IMR-90 (cell line): ENCODE data around the gene UBLCP1. TPM values are rescaled to one million over a fixed set of nuclear protein-coding genes. Genes with fewer than 3 reads are reported as not detected.

Experiments used
- ATAC-seq: fragments of 200-7000 bp; cut with Tn5 transposase; 2 replicates; pipeline ENCODE4 v1.9.1; 2020; ENCODE audit warnings: low read depth, mild to moderate bottlenecking, moderate library complexity
- BruUV-seq: library from RNA; stranded (reverse); fragments of 400-500 nt; replicated peaks from 2 replicates; lab custom pipeline; 2021; lab: Mats Ljungman, UMichigan
- CTCF ChIA-PET: fragments of 300-600 bp; formaldehyde crosslinking; extraction: SDS; loops from one replicate; lab custom pipeline; 2021; ENCODE audit warnings: antibody characterized with exemption; lab: Yijun Ruan, JAX
- POLR2A ChIA-PET: fragments of 300-600 bp; sonication (Branson Sonifier 250); formaldehyde crosslinking; loops from one replicate; lab custom pipeline; 2022; ENCODE audit warnings: antibody characterized with exemption; ENCODE audit not compliant: unreplicated experiment; lab: Charles Lee
- DNase-seq: peaks from one replicate; pipeline ENCODE4 v3.0.0; 2013
- H2AFZ ChIP-seq: replicated peaks from 2 replicates; pipeline ENCODE3; 2013; ENCODE audit warnings: low read length, mild to moderate bottlenecking; ENCODE audit not compliant: poor library complexity
- H2AK5ac ChIP-seq: 2 replicates; pipeline ENCODE4 v1.6.1; 2013; ENCODE audit warnings: low read depth, low read length, inconsistent platforms
- H2AK9ac ChIP-seq: replicated peaks from 2 replicates; pipeline ENCODE3; 2013; ENCODE audit warnings: mild to moderate bottlenecking, low read depth, low read length, moderate library complexity; ENCODE audit not compliant: poor library complexity
- H2BK120ac ChIP-seq: 2 replicates; pipeline ENCODE4 v1.6.1; 2013; ENCODE audit warnings: low read depth, low read length, inconsistent platforms
- H2BK15ac ChIP-seq: 3 replicates; pipeline ENCODE4 v1.6.1; 2013; ENCODE audit warnings: low read depth, low read length, inconsistent platforms
- H2BK20ac ChIP-seq: 2 replicates; pipeline ENCODE4 v1.6.1; 2013; ENCODE audit warnings: low read depth, mild to moderate bottlenecking, inconsistent platforms, low read length, moderate library complexity
- H2BK5ac ChIP-seq: 2 replicates; pipeline ENCODE4 v1.6.1; 2013; ENCODE audit warnings: mild to moderate bottlenecking, low read depth, low read length, inconsistent platforms; ENCODE audit not compliant: poor library complexity, severe bottlenecking
- H3K14ac ChIP-seq: replicated peaks from 2 replicates; pipeline ENCODE4 v1.6.1; 2013; ENCODE audit warnings: low read depth, low read length, inconsistent platforms
- H3K18ac ChIP-seq: 2 replicates; pipeline ENCODE4 v1.6.1; 2013; ENCODE audit warnings: low read depth, low read length, control low read depth
- H3K23ac ChIP-seq: 2 replicates; pipeline ENCODE4 v1.6.1; 2013; ENCODE audit warnings: low read depth, low read length, inconsistent platforms
- H3K27ac ChIP-seq: 2 replicates; pipeline ENCODE4 v1.5.1; 2013; ENCODE audit warnings: mild to moderate bottlenecking, control low read depth, low read length; ENCODE audit not compliant: insufficient read depth
- H3K27me3 ChIP-seq: 2 replicates; pipeline ENCODE4 v1.6.1; 2013; ENCODE audit warnings: low read length; ENCODE audit not compliant: control insufficient read depth, insufficient read depth
- H3K36me3 ChIP-seq: 2 replicates; pipeline ENCODE4 v1.6.1; 2013; ENCODE audit warnings: low read length, mixed read lengths; ENCODE audit not compliant: control insufficient read depth, insufficient read depth
- H3K4ac ChIP-seq: 2 replicates; pipeline ENCODE4 v1.6.1; 2013; ENCODE audit warnings: low read depth, low read length, inconsistent platforms
- H3K4me1 ChIP-seq: 2 replicates; pipeline ENCODE4 v1.6.1; 2013; ENCODE audit warnings: low read length, mixed read lengths; ENCODE audit not compliant: control insufficient read depth, insufficient read depth
- H3K4me2 ChIP-seq: 2 replicates; pipeline ENCODE4 v1.6.1; 2013; ENCODE audit warnings: low read depth, mild to moderate bottlenecking, control low read depth, low read length, moderate library complexity
- H3K4me3 ChIP-seq: 2 replicates; pipeline ENCODE4 v1.5.1; 2013; ENCODE audit warnings: low read depth, mild to moderate bottlenecking, control low read depth, low read length, moderate library complexity; ENCODE audit not compliant: insufficient read depth
- H3K56ac ChIP-seq: 2 replicates; pipeline ENCODE4 v1.6.1; 2013; ENCODE audit warnings: low read length, inconsistent platforms; ENCODE audit not compliant: insufficient read depth; ENCODE audit errors: extremely low read depth
- H3K79me1 ChIP-seq, 2 experiments: 2 replicates each; pipeline ENCODE4 v1.6.1; 2013; ENCODE audit warnings: low read length in 2 of 2, inconsistent platforms in 1 of 2, low read depth in 1 of 2
- H3K9ac ChIP-seq: 2 replicates; pipeline ENCODE4 v1.6.1; 2013; ENCODE audit warnings: low read depth, low read length, control low read depth
- H3K9me1 ChIP-seq: 2 replicates; pipeline ENCODE4 v1.6.1; 2013; ENCODE audit warnings: low read length, inconsistent platforms; ENCODE audit not compliant: insufficient read depth
- H3K9me3 ChIP-seq: 2 replicates; pipeline ENCODE4 v1.6.1; 2013; ENCODE audit warnings: low read length; ENCODE audit not compliant: control insufficient read depth, insufficient read depth
- H4K20me1 ChIP-seq: 2 replicates; pipeline ENCODE4 v1.6.1; 2013; ENCODE audit warnings: low read length, inconsistent platforms; ENCODE audit not compliant: insufficient read depth
- H4K5ac ChIP-seq: 2 replicates; pipeline ENCODE4 v1.6.1; 2013; ENCODE audit warnings: mild to moderate bottlenecking, low read depth, low read length, control low read depth
- H4K8ac ChIP-seq, 2 experiments: 2 replicates each; pipeline ENCODE4 v1.6.1; 2013; ENCODE audit warnings: low read depth in 2 of 2, low read length in 2 of 2, control low read depth in 1 of 2, inconsistent platforms in 1 of 2
- H4K91ac ChIP-seq: 2 replicates; pipeline ENCODE4 v1.6.1; 2013; ENCODE audit warnings: low read depth, low read length, inconsistent platforms; ENCODE audit not compliant: insufficient read depth
- BHLHE40 ChIP-seq: fragments of 150-350 bp; IDR thresholded peaks from 2 replicates; pipeline ENCODE4 v1.6.1; 2016; ENCODE audit warnings: mild to moderate bottlenecking, low read depth, low read length
- CEBPB ChIP-seq: IDR thresholded peaks from 2 replicates; pipeline ENCODE4 v1.6.1; 2012; ENCODE audit warnings: low read depth, low read length, improper control_type of control experiment
- CHD1 ChIP-seq: IDR thresholded peaks from 2 replicates; pipeline ENCODE4 v1.6.1; 2012; ENCODE audit warnings: low read depth, low read length, improper control_type of control experiment
- FOS ChIP-seq: fragments of 150-350 bp; IDR thresholded peaks from 2 replicates; pipeline ENCODE4 v1.6.1; 2016; ENCODE audit warnings: low read depth, low read length
- MAFK ChIP-seq: IDR thresholded peaks from 2 replicates; pipeline ENCODE4 v1.6.1; 2012; ENCODE audit warnings: low read depth, low read length, improper control_type of control experiment
- MAZ ChIP-seq: IDR thresholded peaks from 2 replicates; pipeline ENCODE4 v1.6.1; 2012; ENCODE audit warnings: low read depth, mild to moderate bottlenecking, low read length, improper control_type of control experiment, moderate library complexity, borderline replicate concordance
- MXI1 ChIP-seq: IDR thresholded peaks from 2 replicates; pipeline ENCODE4 v1.6.1; 2012; ENCODE audit warnings: low read depth, mild to moderate bottlenecking, low read length, moderate library complexity, borderline replicate concordance
- NFE2L2 ChIP-seq: fragments of 150-350 bp; IDR thresholded peaks from 2 replicates; pipeline ENCODE4 v1.6.1; 2016; ENCODE audit warnings: low read depth, mild to moderate bottlenecking, low read length
- POLR2A ChIP-seq: IDR thresholded peaks from 2 replicates; pipeline ENCODE4 v1.6.1; 2012; ENCODE audit warnings: mild to moderate bottlenecking, low read depth, low read length
- RAD21 ChIP-seq: IDR thresholded peaks from 2 replicates; pipeline ENCODE4 v1.6.1; 2012; ENCODE audit warnings: low read length, improper control_type of control experiment
- RCOR1 ChIP-seq: IDR thresholded peaks from 2 replicates; pipeline ENCODE4 v1.6.1; 2012; ENCODE audit warnings: mild to moderate bottlenecking, low read length, improper control_type of control experiment; ENCODE audit not compliant: insufficient replicate concordance
- RFX5 ChIP-seq: IDR thresholded peaks from 2 replicates; pipeline ENCODE4 v1.8.0; 2012; ENCODE audit warnings: low read depth, mild to moderate bottlenecking, low read length, moderate library complexity
- WGBS, 2 experiments: methylation state at CpG; one replicate each; pipeline versions ENCODE4 v1.1.5 to v1.1.7; 2013; ENCODE audit warnings: missing lambda C conversion rate in 2 of 2; ENCODE audit not compliant: insufficient read length in 1 of 2; ENCODE audit errors: extremely low coverage in 2 of 2; 5-methylcytosine and 5-hydroxymethylcytosine counted together
- dilution Hi-C: fragments of 300-500 bp; cut with HindIII; formaldehyde crosslinking; loops from one replicate; pipeline ENCODE4 v1.14.3; 2018; ENCODE audit warnings: low sequenced_read_pairs; ENCODE audit not compliant: unreplicated experiment
- in situ Hi-C: fragments of 300-500 bp; cut with MboI; formaldehyde crosslinking; loops from 3 replicates; pipeline ENCODE4 v1.14.3; 2019; ENCODE audit warnings: low sequenced_read_pairs, inconsistent platforms, mixed read lengths
- intact Hi-C: fragments of 100-400 bp; cut with micrococcal nuclease; formaldehyde crosslinking; loops from 2 replicates; pipeline ENCODE4 v1.10.0; 2022
- polyA plus RNA-seq, 3 experiments: library from polyadenylated mRNA; depleted of rRNA; stranded (reverse); fragments of >200 nt; gene quantifications; 2 replicates each; pipeline ENCODE4 v1.2.3, GENCODE V29; 2012; ENCODE audit warnings: low replicate concordance in 1 of 3
- total RNA-seq: library from RNA; depleted of rRNA; stranded (reverse); fragments of >200 nt; gene quantifications from 2 replicates; pipeline ENCODE4 v1.2.3, GENCODE V29; 2012
- TF ChIP-seq, protein P1 (sequence below): fragments of 150-350 bp; IDR thresholded peaks from 2 replicates; pipeline ENCODE4 v1.6.1; 2017; ENCODE audit warnings: mild to moderate bottlenecking, antibody characterized with exemption, low read length, low read depth
- TF ChIP-seq, protein P2 (sequence below): fragments of 150-350 bp; IDR thresholded peaks from 2 replicates; pipeline ENCODE4 v1.6.1; 2016; ENCODE audit warnings: low read depth, mild to moderate bottlenecking, low read length, moderate library complexity, borderline replicate concordance
- TF ChIP-seq, protein P3 (sequence below): conservative IDR thresholded peaks from 2 replicates; pipeline ENCODE4 v1.5.1; 2012; ENCODE audit warnings: mild to moderate bottlenecking, low read depth, low read length, improper control_type of control experiment

The UBLCP1 gene
- total and polyA plus RNA-seq, 2 of the 4 experiments (the other 2 are of a cell fraction), result 11.7 to 17.5 TPM

DNA sequence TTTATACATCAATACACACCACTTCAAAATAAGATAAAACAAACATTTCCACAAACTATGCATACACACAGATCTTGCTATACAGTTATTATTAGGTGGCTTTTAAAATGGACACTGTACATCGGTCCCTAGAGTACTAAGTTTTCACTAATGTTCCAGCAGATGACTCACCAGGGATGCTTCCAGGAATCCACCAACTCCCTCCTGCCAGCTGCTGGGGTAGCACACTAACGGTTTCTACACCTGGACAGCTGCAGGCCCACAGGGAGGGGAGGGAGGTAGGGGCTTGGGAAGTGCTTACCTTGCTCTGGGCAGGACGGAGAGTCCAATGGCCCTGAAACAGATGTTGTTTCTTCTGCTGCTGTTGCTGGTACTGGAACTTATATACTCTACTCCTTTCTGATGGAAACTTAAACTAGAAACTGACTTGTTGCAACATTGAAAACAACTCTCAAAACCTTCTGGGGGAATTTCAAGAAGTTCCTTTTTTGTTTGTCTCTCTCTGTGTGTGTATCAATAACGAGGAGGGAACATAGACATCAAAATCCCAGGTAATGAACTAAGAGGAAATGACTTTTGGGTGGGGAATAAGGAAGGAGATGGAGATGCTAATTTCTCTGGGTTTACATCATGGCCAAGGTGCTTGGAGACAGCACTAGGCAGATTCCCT, 67.2 kb downstream of the UBLCP1 start, which contains the start of gene IL12B:
TSS of gene IL12B (minus strand) at position 357 of the 670 bp plus-strand sequence. CDS start 3,705 bp downstream, outside the sequence.
- no peak within 1 kb of the TSS; the same call in 1 of the 2 replicates for H3K9ac ChIP-seq
- H3K4me3 ChIP-seq, result no peak within 1 kb of the TSS
- no CpG with 5 or more reads among the region's 4 CpGs for whole genome bisulfite sequencing, 2 experiments
- TF ChIP-seq FOS, result no peak
- TF ChIP-seq RCOR1, result no peak
- TF ChIP-seq CEBPB, result no peak
- TF ChIP-seq NFE2L2, result no peak
- TF ChIP-seq RFX5, result no peak
- TF ChIP-seq RAD21, result no peak
- TF ChIP-seq, protein P1, sequence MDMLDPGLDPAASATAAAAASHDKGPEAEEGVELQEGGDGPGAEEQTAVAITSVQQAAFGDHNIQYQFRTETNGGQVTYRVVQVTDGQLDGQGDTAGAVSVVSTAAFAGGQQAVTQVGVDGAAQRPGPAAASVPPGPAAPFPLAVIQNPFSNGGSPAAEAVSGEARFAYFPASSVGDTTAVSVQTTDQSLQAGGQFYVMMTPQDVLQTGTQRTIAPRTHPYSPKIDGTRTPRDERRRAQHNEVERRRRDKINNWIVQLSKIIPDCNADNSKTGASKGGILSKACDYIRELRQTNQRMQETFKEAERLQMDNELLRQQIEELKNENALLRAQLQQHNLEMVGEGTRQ, result no peak
- TF ChIP-seq, protein P2, sequence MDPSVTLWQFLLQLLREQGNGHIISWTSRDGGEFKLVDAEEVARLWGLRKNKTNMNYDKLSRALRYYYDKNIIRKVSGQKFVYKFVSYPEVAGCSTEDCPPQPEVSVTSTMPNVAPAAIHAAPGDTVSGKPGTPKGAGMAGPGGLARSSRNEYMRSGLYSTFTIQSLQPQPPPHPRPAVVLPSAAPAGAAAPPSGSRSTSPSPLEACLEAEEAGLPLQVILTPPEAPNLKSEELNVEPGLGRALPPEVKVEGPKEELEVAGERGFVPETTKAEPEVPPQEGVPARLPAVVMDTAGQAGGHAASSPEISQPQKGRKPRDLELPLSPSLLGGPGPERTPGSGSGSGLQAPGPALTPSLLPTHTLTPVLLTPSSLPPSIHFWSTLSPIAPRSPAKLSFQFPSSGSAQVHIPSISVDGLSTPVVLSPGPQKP, result no peak
- TF ChIP-seq MAZ, result no peak
- TF ChIP-seq POLR2A, result no peak
- TF ChIP-seq, protein P3, sequence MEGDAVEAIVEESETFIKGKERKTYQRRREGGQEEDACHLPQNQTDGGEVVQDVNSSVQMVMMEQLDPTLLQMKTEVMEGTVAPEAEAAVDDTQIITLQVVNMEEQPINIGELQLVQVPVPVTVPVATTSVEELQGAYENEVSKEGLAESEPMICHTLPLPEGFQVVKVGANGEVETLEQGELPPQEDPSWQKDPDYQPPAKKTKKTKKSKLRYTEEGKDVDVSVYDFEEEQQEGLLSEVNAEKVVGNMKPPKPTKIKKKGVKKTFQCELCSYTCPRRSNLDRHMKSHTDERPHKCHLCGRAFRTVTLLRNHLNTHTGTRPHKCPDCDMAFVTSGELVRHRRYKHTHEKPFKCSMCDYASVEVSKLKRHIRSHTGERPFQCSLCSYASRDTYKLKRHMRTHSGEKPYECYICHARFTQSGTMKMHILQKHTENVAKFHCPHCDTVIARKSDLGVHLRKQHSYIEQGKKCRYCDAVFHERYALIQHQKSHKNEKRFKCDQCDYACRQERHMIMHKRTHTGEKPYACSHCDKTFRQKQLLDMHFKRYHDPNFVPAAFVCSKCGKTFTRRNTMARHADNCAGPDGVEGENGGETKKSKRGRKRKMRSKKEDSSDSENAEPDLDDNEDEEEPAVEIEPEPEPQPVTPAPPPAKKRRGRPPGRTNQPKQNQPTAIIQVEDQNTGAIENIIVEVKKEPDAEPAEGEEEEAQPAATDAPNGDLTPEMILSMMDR, result no peak
- TF ChIP-seq MAFK, result no peak
- TF ChIP-seq MXI1, result no peak
- no peak for TF ChIP-seq BHLHE40
- TF ChIP-seq CHD1, result no peak

More for the DNA sequence above, 67.2 kb downstream of the UBLCP1 start, which contains the start of gene IL12B:
- no peak within 1 kb of the TSS for H2BK15ac ChIP-seq
- H3K9me3 ChIP-seq, result no peaks in the 10 kb centered on the region
- ATAC-seq (peak; percentile 56; the same call in 1 of the 2 replicates), DNase-seq (peak; percentile 70)
- no peaks in the 10 kb centered on the region for H3K36me3 ChIP-seq
- no peak within 1 kb of the TSS for H2AK9ac ChIP-seq
- H4K91ac ChIP-seq, result no peak within 1 kb of the TSS
- no peak within 1 kb of the TSS; a peak in 1 of 4 replicates for H4K8ac ChIP-seq
- H3K79me1 ChIP-seq, result no peaks in the 10 kb centered on the region
- H3K27ac ChIP-seq, result no peak within 1 kb of the TSS
- peak within 1 kb of the TSS; percentile 89 for H2AFZ ChIP-seq
- peak within 1 kb of the TSS; percentile 34; the same call in 1 of the 2 replicates for H3K4me2 ChIP-seq
- H3K27me3 ChIP-seq, result no peaks in the 10 kb centered on the region
- H2BK20ac ChIP-seq, result peak within 1 kb of the TSS; percentile 38; the same call in 1 of the 2 replicates
- H3K9me1 ChIP-seq, result peaks cover 15% of the 10 kb centered on the region
- H3K14ac ChIP-seq, result 0 out of 2 replicates have a peak within 1 kb of the TSS, but pooled peaks have one; percentile 22
- intact Hi-C loops (loop anchor here (5.0 kb wide), 2 partner anchors 587 to 637 kb away; partner anchors contain the start of gene ADRA1B), dilution Hi-C loops (no loop called here), in situ Hi-C loops (no loop called here)
- no peak within 1 kb of the TSS; the same call in 1 of the 2 replicates for H3K4ac ChIP-seq
- no TSS peak for BruUV-seq
- no peak within 1 kb of the TSS for H3K18ac ChIP-seq
- peak within 1 kb of the TSS; percentile 60; the same call in 1 of the 2 replicates for H2AK5ac ChIP-seq
- no peak within 1 kb of the TSS for H3K56ac ChIP-seq
- H4K20me1 ChIP-seq, result no peaks in the 10 kb centered on the region
- ChIA-PET POLR2A (no interaction called here), CTCF (no interaction called here)
- no peak within 1 kb of the TSS for H3K23ac ChIP-seq
- H3K4me1 ChIP-seq, result peaks cover 4% of the 10 kb centered on the region; the same call in 1 of the 2 replicates
- H2BK120ac ChIP-seq, result peak within 1 kb of the TSS; percentile 14
- H4K5ac ChIP-seq, result no peak within 1 kb of the TSS
- no peak within 1 kb of the TSS for H2BK5ac ChIP-seq
